Measurements from ENCODE around the gene BATF. TPM values are rescaled to one million over a fixed set of nuclear protein-coding genes. Genes with fewer than 3 reads are reported as not detected.

BATF gene
- total and polyA plus RNA-seq, 5 donors from 2014 or later, result 50.7 to 119 (median 104) TPM

DNA sequence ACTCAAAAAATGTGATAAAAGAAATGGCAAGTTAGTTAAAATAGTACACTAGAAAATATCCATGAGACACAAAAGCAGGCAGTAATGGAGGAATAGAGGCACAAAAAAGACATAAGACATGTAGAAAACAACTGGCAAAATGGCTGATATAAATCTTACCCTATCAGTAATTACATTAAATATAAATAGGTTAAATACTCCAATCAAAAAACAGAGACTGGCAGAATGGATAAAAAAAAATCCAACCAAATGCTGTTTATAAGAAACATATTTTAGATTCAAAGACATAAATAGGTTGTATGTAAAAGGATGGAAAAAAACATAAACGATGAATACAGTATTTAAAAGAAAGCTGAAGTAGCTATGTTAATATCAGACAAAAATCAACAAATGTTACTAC lies 15.3 kb upstream of the BATF start:
- Mint-ChIP-seq H3K4me1 (peaks cover 0 to 12% (median 0%) of the 10 kb centered on the region in 4 donors), H3K27me3 (no peaks in the 10 kb centered on the region), H3K27ac (no peak overlapping the region), H3K4me3 (no peak overlapping the region), H3K9me3 (peaks cover 0 to 22% (median 4%) of the 10 kb centered on the region in 7 donors), H3K36me3 (no peaks in the 10 kb centered on the region)
- no peak for ATAC-seq (ENCODE audit: low read depth in 2 of 2)
- Histone ChIP-seq H3K9me3 (ENCODE audit: control insufficient read depth in 2 of 2, low read length in 2 of 2) (peaks cover 11 to 19% of the 10 kb centered on the region in 2 experiments), H3K27me3 (ENCODE audit: control insufficient read depth, insufficient read depth, low read length) (no peaks in the 10 kb centered on the region), H3K36me3 (ENCODE audit: control insufficient read depth, insufficient read depth, low read length) (no peaks in the 10 kb centered on the region), H3K4me3 (ENCODE audit: low read depth, low read length) (no peak overlapping the region), H3K27ac (ENCODE audit: insufficient read depth, low read length, poor library complexity, severe bottlenecking) (no peak overlapping the region), H3K4me1 (ENCODE audit: control insufficient read depth, insufficient read depth, low read length, poor library complexity, severe bottlenecking) (no peaks in the 10 kb centered on the region)
- no peak for DNase-seq

DNA sequence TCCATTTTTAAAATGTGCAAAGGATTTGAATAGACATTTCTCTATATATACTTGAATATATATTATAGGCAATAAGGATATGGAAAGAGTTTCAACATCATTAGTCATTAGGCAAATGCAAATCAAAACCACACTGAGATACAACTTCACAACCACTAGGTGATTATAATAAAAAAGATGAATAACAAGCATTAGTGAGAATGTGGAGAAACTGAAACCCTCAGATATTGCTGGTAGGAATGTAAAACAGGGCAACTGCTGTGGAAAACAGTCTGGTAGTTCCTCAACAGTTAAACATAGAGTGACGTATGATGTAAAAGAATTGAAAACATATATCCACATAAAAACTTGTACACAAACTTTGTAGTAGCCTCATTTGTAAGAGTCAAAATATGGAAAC lies 11.7 kb upstream of the BATF start:
- H3K27ac ChIP-seq (ENCODE audit: insufficient read depth, low read length, poor library complexity, severe bottlenecking), result no peak overlapping the region
- H3K9me3 ChIP-seq (ENCODE audit: control insufficient read depth in 2 of 2, low read length in 2 of 2), result peaks cover 14 to 22% of the 10 kb centered on the region in 2 experiments
- H3K4me3 ChIP-seq (ENCODE audit: low read depth, low read length), result no peak overlapping the region
- H3K36me3 ChIP-seq (ENCODE audit: control insufficient read depth, insufficient read depth, low read length), result no peaks in the 10 kb centered on the region
- Mint-ChIP-seq H3K4me1 (peaks cover 7 to 27% (median 19%) of the 10 kb centered on the region in 4 donors), H3K36me3 (no peaks in the 10 kb centered on the region), H3K9me3 (peaks cover 0 to 27% (median 6%) of the 10 kb centered on the region in 7 donors), H3K27me3 (no peaks in the 10 kb centered on the region), H3K27ac (no peak overlapping the region), H3K4me3 (peak overlapping the region in 1 of 4 donors; percentile 21)
- no peak for DNase-seq
- ATAC-seq (ENCODE audit: low read depth in 2 of 2), result no peak
- no peaks in the 10 kb centered on the region for H3K27me3 ChIP-seq (ENCODE audit: control insufficient read depth, insufficient read depth, low read length)
- peaks cover 21% of the 10 kb centered on the region for H3K4me1 ChIP-seq (ENCODE audit: control insufficient read depth, insufficient read depth, low read length, poor library complexity, severe bottlenecking)

DNA sequence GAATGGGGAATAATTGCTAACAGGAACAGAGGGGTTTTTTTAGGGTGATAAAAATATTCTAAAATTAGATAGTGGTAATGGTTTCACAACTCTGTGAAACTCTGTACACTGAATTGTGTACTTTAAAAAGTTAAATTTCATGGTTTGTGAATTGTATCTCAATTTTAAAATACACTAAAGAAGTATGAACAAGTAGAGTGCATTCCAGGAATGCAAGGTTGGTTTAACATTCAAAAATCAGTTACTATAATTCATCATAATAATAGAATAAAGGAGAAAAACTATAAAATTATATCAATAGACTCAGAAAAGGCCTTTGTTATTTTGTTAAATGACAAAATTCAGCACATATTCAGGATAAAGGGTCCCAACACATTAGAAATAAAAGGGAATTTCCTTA lies 11.1 kb upstream of the BATF start:
- H3K36me3 Mint-ChIP-seq, result no peaks in the 10 kb centered on the region
- H3K27me3 Mint-ChIP-seq, result no peaks in the 10 kb centered on the region
- H3K4me3 ChIP-seq (ENCODE audit: low read depth, low read length), result no peak overlapping the region
- no peak overlapping the region for H3K27ac Mint-ChIP-seq
- peaks cover 14 to 22% of the 10 kb centered on the region in 2 experiments for H3K9me3 ChIP-seq (ENCODE audit: control insufficient read depth in 2 of 2, low read length in 2 of 2)
- H3K4me3 Mint-ChIP-seq, result peak overlapping the region in 2 of 4 donors; percentile 21 to 85
- H3K27me3 ChIP-seq (ENCODE audit: control insufficient read depth, insufficient read depth, low read length), result no peaks in the 10 kb centered on the region
- DNase-seq (no peak), ATAC-seq (ENCODE audit: low read depth in 2 of 2) (no peak)
- peaks cover 27% of the 10 kb centered on the region for H3K4me1 ChIP-seq (ENCODE audit: control insufficient read depth, insufficient read depth, low read length, poor library complexity, severe bottlenecking)
- peaks cover 13 to 34% (median 26%) of the 10 kb centered on the region in 4 donors for H3K4me1 Mint-ChIP-seq
- H3K9me3 Mint-ChIP-seq, result peaks cover 0 to 27% (median 6%) of the 10 kb centered on the region in 7 donors
- H3K27ac ChIP-seq (ENCODE audit: insufficient read depth, low read length, poor library complexity, severe bottlenecking), result no peak overlapping the region
- no peaks in the 10 kb centered on the region for H3K36me3 ChIP-seq (ENCODE audit: control insufficient read depth, insufficient read depth, low read length)

DNA sequence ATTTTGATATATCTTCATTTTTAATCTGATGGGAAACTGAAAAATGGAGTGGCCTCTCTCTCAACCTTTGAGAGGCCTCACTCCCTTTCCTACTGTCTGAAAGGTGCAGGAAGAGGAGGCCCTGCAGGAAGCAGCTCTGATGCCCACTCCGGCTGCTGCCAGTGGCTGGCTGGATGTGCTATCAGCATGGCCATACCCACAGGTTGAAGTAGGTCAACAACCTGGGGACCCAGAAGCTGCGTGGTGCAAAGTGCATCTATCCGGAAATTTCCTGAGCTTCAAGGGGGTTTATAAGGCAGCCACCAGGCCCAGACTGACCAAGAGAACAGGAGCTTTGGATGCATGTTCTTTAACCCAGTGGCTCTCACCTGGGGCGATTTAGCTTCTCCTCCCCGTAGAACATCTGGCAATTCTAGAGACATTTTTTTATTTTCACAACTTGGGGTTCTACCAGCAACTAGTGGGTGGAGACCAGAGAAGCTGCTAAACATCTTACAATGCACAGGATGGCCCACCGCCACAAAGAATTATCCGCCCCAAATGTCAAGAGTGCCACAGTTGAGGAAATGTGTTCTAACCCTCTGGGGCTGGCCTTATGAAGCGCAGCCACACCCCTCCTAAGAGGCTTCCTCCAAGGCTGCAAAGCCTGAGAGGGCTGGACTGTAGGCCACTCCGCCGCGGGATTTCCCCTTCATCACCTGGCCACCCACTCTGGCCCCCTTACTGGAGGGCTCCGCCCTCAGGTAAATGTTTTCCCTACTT lies 8.2 kb upstream of the BATF start:
- peak; percentile 39 to 47 for ATAC-seq (ENCODE audit: low read depth in 2 of 2)
- no peaks in the 10 kb centered on the region for H3K36me3 ChIP-seq (ENCODE audit: control insufficient read depth, insufficient read depth, low read length)
- DNase-seq, result peak; percentile 22 to 73 (median 39)
- peaks cover 20 to 49% (median 41%) of the 10 kb centered on the region in 4 donors for H3K4me1 Mint-ChIP-seq
- peak overlapping the region; percentile 89 to 99 (median 96) for H3K27ac Mint-ChIP-seq
- no peaks in the 10 kb centered on the region for H3K27me3 ChIP-seq (ENCODE audit: control insufficient read depth, insufficient read depth, low read length)
- H3K36me3 Mint-ChIP-seq, result no peaks in the 10 kb centered on the region
- peak overlapping the region; percentile 67 for H3K4me3 ChIP-seq (ENCODE audit: low read depth, low read length)
- H3K4me1 ChIP-seq (ENCODE audit: control insufficient read depth, insufficient read depth, low read length, poor library complexity, severe bottlenecking), result peaks cover 32% of the 10 kb centered on the region
- H3K9me3 ChIP-seq (ENCODE audit: control insufficient read depth in 2 of 2, low read length in 2 of 2), result peaks cover 14 to 19% of the 10 kb centered on the region in 2 experiments
- H3K27ac ChIP-seq (ENCODE audit: insufficient read depth, low read length, poor library complexity, severe bottlenecking), result peak overlapping the region; percentile 89
- peak overlapping the region; percentile 77 to 94 (median 91) for H3K4me3 Mint-ChIP-seq
- H3K9me3 Mint-ChIP-seq, result peaks cover 0 to 22% (median 6%) of the 10 kb centered on the region in 7 donors
- H3K27me3 Mint-ChIP-seq, result no peaks in the 10 kb centered on the region

DNA sequence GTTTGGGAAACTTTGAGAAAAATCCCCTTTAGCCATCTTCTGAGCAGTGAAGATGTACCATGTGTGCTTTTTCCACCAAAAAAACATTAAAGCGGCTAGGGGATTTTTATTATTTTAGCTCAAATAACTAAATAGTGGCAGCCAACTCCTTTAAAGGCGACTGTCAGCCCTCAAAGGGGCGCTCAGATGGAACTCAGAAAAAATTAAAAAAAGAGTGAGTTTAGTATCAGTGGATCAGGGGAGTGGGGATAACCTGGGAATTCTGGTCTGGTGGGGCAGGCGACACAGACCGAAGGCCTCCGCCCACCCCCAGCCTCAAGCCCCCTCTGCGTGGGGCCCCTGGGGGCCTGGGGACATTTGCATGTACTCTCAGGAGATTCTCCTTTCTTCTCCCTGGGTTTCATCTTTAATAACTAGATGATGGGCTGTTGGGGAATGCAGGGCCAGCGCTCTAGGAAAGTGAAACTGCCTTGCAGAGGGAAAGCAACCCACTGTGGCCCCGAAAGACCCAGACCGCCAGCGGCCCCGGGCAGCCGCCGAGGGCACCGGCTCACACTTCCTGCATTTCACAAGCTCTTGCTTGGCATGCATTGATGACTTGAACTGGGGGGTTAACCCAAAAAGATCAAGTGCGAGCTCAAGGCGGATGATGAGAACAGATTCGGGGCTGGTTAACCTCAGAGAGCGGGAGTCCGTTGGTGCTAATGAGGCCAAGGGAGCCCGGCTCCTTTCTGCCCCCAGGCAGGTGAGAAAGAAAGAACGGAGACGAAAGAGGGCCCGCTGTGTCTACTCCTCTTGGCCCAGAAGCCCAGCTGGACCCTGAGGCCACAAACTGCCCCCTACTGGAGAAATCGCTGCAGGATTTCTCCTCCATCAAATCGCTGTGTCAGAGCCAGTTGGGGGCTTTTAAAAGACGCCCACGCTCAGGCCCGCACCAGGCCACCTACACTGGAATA lies 7.3 kb upstream of the BATF start:
- Mint-ChIP-seq H3K4me3 (peak overlapping the region; percentile 77 to 94 (median 91)), H3K27ac (peak overlapping the region; percentile 96 to 99 (median 97)), H3K9me3 (peaks cover 0 to 19% (median 5%) of the 10 kb centered on the region in 7 donors), H3K36me3 (no peaks in the 10 kb centered on the region), H3K4me1 (peaks cover 23 to 57% (median 42%) of the 10 kb centered on the region in 4 donors), H3K27me3 (no peaks in the 10 kb centered on the region)
- Histone ChIP-seq H3K27ac (ENCODE audit: insufficient read depth, low read length, poor library complexity, severe bottlenecking) (peak overlapping the region; percentile 89), H3K4me1 (ENCODE audit: control insufficient read depth, insufficient read depth, low read length, poor library complexity, severe bottlenecking) (peaks cover 34% of the 10 kb centered on the region), H3K4me3 (ENCODE audit: low read depth, low read length) (peak overlapping the region; percentile 67), H3K36me3 (ENCODE audit: control insufficient read depth, insufficient read depth, low read length) (no peaks in the 10 kb centered on the region), H3K27me3 (ENCODE audit: control insufficient read depth, insufficient read depth, low read length) (no peaks in the 10 kb centered on the region), H3K9me3 (ENCODE audit: control insufficient read depth in 2 of 2, low read length in 2 of 2) (peaks cover 14 to 16% of the 10 kb centered on the region in 2 experiments)
- DNase-seq, result peak; percentile 48 to 82 (median 65)
- ATAC-seq (ENCODE audit: low read depth in 2 of 2), result peak; percentile 76

DNA sequence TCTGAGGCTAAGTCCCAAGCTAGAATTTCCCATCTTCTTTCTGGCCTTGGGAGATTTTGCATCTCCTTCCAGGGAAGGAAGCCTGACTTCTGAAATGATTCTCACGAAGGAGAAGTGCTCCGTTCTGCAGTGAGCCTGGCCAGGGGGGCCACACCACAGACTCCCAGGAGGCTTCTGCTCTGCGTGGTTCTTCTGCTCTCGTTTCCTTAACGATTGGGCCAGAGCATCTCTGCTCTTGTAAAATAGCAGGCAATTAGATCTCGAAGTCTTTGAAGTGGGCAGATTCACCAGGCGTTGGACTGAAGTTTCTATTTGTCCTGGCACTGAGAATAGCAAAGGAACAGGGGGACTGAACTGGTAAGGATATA lies 6.7 kb upstream of the BATF start:
- Mint-ChIP-seq H3K27me3 (no peaks in the 10 kb centered on the region), H3K4me3 (peak overlapping the region; percentile 77 to 94 (median 91)), H3K27ac (peak overlapping the region; percentile 96 to 99 (median 97)), H3K4me1 (peaks cover 27 to 63% (median 43%) of the 10 kb centered on the region in 4 donors), H3K9me3 (peaks cover 0 to 14% (median 5%) of the 10 kb centered on the region in 7 donors), H3K36me3 (no peaks in the 10 kb centered on the region)
- DNase-seq (peak in 1 of 3 donors; percentile 26), ATAC-seq (ENCODE audit: low read depth in 2 of 2) (peak; percentile 13 to 32)
- H3K27ac ChIP-seq (ENCODE audit: insufficient read depth, low read length, poor library complexity, severe bottlenecking), result peak overlapping the region; percentile 89
- peaks cover 41% of the 10 kb centered on the region for H3K4me1 ChIP-seq (ENCODE audit: control insufficient read depth, insufficient read depth, low read length, poor library complexity, severe bottlenecking)
- H3K36me3 ChIP-seq (ENCODE audit: control insufficient read depth, insufficient read depth, low read length), result no peaks in the 10 kb centered on the region
- H3K4me3 ChIP-seq (ENCODE audit: low read depth, low read length), result peak overlapping the region; percentile 67
- H3K9me3 ChIP-seq (ENCODE audit: control insufficient read depth in 2 of 2, low read length in 2 of 2), result peaks cover 14 to 16% of the 10 kb centered on the region in 2 experiments
- H3K27me3 ChIP-seq (ENCODE audit: control insufficient read depth, insufficient read depth, low read length), result no peaks in the 10 kb centered on the region

DNA sequence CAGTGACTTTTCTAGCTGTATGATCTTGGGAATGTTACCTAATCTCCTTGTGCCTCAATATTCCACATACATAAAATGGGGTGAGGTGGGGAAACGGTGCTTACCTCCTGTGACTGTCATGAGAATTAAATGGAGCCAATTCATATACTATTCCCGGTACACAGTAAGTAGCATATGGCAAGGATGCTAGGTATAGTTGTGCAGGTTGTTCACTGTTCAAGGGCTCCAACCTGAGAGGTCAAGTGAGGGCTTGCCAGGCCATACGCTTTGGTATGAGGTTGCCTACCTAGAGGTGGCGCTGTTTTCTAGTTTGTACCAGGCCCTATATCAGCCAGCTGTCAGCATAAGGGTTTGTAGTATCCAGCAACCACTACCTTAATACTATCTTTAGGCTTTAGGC lies 3.6 kb upstream of the BATF start:
- H3K27ac ChIP-seq (ENCODE audit: insufficient read depth, low read length, poor library complexity, severe bottlenecking), result no peak overlapping the region
- Mint-ChIP-seq H3K27ac (peak overlapping the region; percentile 7 to 62 (median 32)), H3K27me3 (no peaks in the 10 kb centered on the region), H3K36me3 (no peaks in the 10 kb centered on the region), H3K4me3 (peak overlapping the region in 2 of 4 donors; percentile 0 to 74), H3K9me3 (no peaks in the 10 kb centered on the region), H3K4me1 (peaks cover 42 to 87% (median 64%) of the 10 kb centered on the region in 4 donors)
- peaks cover 62% of the 10 kb centered on the region for H3K4me1 ChIP-seq (ENCODE audit: control insufficient read depth, insufficient read depth, low read length, poor library complexity, severe bottlenecking)
- DNase-seq (peak in 1 of 3 donors; percentile 74), ATAC-seq (ENCODE audit: low read depth in 2 of 2) (no peak)
- H3K9me3 ChIP-seq (ENCODE audit: control insufficient read depth in 2 of 2, low read length in 2 of 2), result no peaks in the 10 kb centered on the region
- H3K36me3 ChIP-seq (ENCODE audit: control insufficient read depth, insufficient read depth, low read length), result no peaks in the 10 kb centered on the region
- no peaks in the 10 kb centered on the region for H3K27me3 ChIP-seq (ENCODE audit: control insufficient read depth, insufficient read depth, low read length)
- H3K4me3 ChIP-seq (ENCODE audit: low read depth, low read length), result no peak overlapping the region
